Measurements from ENCODE around the gene TNFRSF8.
A peak's percentile ranks its signal among the peaks of the same experiment; 100 is the strongest.

TNFRSF8 gene

GRCh38 chr1:12176298-12177118, 113.4 kb downstream of the TNFRSF8 start:
- DNase-seq (ENCODE audit: low read depth), result no peak

GRCh38 chr1:12177156-12177998, 114.3 kb downstream of the TNFRSF8 start:
- DNase-seq (ENCODE audit: low read depth), result no peak

- peak; percentile 99 for DNase-seq (ENCODE audit: low read depth)
Measured at GRCh38 chr1:12177999-12178441, 114.9 kb downstream of the TNFRSF8 start.

GRCh38 chr1:12178511-12178910, 115.4 kb downstream of the TNFRSF8 start:
- no peak for DNase-seq (ENCODE audit: low read depth)

GRCh38 chr1:12179111-12179519, 116.0 kb downstream of the TNFRSF8 start:
- DNase-seq (ENCODE audit: low read depth), result peak; percentile 70

DNA sequence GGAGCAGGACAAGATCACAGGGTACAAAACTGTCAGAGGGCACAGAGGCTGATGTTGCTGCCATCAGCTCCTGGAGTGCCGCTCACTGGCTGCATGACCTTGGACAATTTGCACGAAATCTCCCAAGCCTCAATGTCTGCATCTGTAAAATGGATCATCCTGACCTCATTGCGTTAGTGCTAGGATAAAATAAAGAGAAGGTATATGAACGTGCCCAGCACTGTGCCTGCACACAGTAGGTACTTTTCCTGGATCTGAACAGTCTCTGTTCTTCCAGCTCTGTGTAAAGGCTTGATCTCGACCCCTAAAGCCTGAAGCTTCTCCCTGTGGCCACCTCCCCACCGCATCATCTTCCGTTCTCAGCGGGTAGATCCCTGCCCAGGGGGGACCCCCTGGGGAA, 116.6 kb downstream of the TNFRSF8 start:
- no peak for DNase-seq (ENCODE audit: low read depth)

DNA sequence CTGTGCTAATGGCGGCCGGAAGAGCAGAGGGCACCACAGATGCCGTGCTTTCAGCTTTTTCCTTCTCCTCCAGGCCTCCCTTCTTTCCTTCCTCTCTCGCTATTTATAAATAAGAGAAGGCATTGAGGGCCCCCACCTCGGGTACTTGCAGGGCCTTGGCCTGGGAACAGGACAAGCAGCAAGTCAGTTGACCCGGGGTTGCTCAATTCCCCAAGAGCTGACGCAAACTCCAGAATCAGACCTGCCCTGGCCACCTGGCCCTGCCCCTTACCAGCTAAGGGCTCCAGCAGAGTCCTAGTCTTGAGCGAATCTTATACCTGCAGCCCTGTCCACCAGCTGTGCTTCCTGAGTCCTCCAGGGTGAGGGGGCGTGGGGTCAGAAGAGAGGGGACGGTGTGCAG, 117.2 kb downstream of the TNFRSF8 start:
- DNase-seq (ENCODE audit: low read depth), result no peak

DNA sequence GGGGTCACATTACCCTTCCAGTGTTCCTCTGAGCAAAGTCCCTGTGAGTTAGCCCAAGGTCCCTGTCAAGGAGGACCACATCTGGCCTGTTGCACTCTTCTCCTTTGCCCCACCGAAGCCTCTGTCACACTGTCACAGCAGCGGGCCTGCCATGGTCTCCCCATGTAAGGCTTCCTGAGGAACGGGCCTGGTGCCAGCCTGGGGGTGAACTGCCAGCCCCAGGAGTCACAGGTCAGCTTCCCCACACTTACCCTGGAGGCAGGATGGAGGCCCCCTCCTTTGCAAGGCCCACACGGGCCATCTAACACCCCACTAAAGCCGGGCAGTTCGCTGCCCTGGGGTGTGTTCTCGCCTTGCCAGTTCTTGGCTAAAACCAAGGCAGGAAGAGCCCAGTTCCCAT, 117.8 kb downstream of the TNFRSF8 start:
- no peak for DNase-seq (ENCODE audit: low read depth)

DNA sequence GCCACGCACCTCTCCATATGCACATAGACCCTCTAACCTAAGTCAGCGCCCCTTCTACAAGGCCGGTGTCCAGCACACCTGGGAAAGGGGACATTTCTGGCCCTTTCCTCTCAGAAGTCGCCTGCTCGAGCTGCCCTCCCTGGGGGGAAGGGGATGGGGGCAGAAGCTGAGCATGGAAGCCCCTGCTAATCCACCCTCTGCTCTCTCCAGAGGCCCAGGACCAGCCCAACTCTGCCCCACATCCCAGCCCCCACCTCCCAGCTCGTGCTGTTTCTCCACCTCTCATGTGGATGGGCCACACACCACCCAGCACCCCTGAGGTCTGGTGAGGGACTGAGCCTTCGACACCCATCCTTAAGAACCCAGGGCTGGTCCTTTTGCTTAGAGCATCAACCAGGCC, 118.5 kb downstream of the TNFRSF8 start:
- DNase-seq (ENCODE audit: low read depth), result no peak

- DNase-seq (ENCODE audit: low read depth), result no peak
Measured at GRCh38 chr1:12182410-12182984, 119.4 kb downstream of the TNFRSF8 start.

- no peak for DNase-seq (ENCODE audit: low read depth)
Measured at GRCh38 chr1:12183095-12183794, 120.1 kb downstream of the TNFRSF8 start.

DNA sequence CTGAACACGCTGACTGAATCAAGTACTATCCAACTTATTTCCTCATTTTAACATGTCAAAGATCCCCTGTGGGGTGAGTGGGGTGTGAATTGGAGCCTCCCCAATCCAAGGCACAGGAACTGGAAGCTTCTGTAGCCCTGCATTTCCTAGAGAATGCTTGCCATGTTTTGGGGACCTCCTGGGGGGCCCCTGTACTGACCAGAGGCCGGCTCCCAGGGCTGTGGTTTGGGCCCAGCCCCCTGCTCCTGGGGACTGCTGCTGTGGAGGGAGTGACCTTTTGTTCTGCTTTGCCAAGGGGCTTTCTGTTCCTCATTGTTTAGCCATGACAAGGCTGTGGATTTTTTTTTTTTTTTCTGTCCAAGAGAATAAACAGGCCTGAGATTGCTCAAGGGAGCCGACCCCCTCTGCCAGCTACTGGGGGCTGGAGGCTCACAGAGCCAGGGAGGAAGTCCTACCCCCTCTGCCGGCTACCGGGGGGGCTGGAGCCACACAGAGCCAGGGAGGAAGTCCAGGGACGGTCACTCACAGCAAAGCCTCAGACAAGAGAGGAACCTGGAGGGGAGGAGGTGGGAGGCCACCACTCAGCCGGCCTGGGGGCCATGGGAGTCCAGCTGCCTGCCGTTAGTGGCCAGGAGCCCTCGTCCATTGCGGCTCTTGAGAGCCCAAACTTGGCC, 121.0 kb downstream of the TNFRSF8 start:
- DNase-seq (ENCODE audit: low read depth), result no peak

- DNase-seq (ENCODE audit: low read depth), result no peak
Measured at GRCh38 chr1:12185036-12185917, 122.2 kb downstream of the TNFRSF8 start.

- no peak for DNase-seq (ENCODE audit: low read depth)
Measured at GRCh38 chr1:12185918-12186678, 123.0 kb downstream of the TNFRSF8 start.

DNA sequence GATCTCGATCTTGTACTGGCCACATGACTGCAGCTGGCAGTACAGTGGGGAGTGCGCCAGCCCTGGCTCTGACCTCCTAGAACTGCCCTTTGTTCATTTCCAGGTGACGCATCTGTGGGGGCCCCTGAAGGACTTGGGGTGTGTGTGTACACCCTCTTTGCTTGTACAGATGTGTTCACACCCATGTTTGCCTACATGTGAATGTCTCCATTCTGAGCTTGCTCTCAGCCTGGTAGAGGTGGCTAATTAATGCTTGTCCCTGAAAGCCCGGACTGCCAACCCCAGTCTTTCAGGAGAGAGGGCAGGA, 123.5 kb downstream of the TNFRSF8 start:
- DNase-seq (ENCODE audit: low read depth), result no peak

GRCh38 chr1:12188115-12188514, 125.0 kb downstream of the TNFRSF8 start:
- DNase-seq (ENCODE audit: low read depth), result no peak

- no peak for DNase-seq (ENCODE audit: low read depth)
Measured at GRCh38 chr1:12188657-12189327, 125.7 kb downstream of the TNFRSF8 start.

- no peak for DNase-seq (ENCODE audit: low read depth)
Measured at GRCh38 chr1:12189328-12189682, 126.2 kb downstream of the TNFRSF8 start.

DNA sequence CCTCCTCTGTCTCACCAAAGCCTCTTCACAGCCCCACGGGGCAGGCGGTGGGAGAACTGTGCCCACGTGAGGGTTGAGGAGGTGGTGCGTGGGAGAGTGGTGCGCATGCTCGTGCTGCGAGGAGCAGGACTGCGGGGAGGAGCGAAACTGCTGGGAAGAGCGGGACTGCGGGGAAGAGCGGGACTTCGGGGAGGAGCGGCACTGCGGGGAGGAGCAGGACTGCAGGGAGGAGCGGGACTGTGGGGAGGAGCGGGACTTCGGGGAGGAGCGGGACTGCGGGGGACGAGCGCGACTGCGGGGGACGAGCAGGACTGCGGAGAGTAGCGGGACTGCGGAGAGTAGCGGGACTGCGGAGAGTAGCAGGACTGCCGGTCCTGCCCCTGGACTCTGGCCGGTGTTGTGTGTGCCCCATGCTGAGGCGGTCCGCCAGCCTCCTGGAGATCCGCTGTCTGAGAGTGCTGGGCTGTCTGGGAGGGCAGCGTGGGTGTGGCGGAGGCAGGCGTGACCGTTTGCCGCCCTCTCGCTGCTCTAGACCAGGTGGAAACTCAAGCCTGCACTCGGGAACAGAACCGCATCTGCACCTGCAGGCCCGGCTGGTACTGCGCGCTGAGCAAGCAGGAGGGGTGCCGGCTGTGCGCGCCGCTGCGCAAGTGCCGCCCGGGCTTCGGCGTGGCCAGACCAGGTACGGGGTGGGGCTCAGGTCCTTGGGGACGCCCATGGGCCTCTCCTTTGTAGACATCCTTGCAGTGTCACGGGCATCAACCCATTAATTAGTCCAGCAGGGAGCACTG, 128.3 kb downstream of the TNFRSF8 start:
- DNase-seq (ENCODE audit: low read depth), result no peak

Measured in activated T-cell treated with anti-CD3 and anti-CD28 coated beads for 1 hour (primary cell).